Measurements from ENCODE around the gene PRKCE. TPM values are rescaled to one million over a fixed set of nuclear protein-coding genes. Genes with fewer than 3 reads are reported as not detected.
A peak's percentile ranks its signal among the peaks of the same experiment; 100 is the strongest.

The PRKCE gene
- total and polyA plus RNA-seq, 2 donors (not counting 1 experiment from before 2014, with no cell fraction given), result 14.1 to 19.0 TPM

DNA sequence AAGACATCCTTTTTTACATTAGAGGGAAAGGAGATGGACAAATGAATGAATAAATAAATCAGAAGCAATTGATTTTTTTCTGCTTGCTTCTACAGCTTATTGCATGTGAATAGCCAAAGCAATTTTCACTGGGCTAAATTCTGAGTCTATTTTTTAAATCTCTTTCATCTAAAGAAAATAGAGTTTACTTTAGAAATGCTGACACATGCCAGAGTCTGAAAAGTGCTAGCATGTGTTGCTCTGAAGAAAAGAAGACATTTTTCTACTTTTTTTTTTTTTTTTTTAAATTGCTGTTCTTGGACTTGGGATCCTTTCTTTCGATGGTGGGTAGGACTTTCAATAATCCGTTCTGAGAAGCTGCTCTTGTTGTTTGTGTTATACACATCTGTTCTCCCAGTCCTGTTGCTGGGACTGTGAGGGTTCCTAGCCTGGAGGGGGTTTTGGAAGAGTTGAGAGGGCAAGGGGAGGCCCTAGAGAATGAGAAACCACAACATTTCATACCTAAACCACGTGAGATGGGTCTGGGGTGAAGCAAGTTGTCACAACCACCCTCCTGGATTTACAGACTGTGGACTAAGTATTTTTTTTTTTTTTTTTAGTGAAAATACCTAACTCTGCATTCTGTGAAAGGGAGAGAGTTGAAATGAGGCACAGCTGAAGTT lies 193.5 kb downstream of the PRKCE start:
- Histone ChIP-seq H3K4me3 (replicated peaks in 1 of 4; ENCODE audit: control extremely low read depth in 1 of 4, insufficient read depth in 1 of 4, low read depth in 3 of 4, low read length in 4 of 4) (no peak overlapping the region), H3K27me3 (ENCODE audit: control insufficient read depth, insufficient read depth, low read length) (no peaks in the 10 kb centered on the region), H3K9me3 (ENCODE audit: control insufficient read depth, insufficient read depth, low read depth, low read length) (no peaks in the 10 kb centered on the region), H3K9ac (ENCODE audit: insufficient read depth, low read length) (no peak overlapping the region), H3K4me1 (ENCODE audit: control insufficient read depth, extremely low read depth, insufficient read depth, low read length) (peaks cover 3% of the 10 kb centered on the region), H4K20me1 (ENCODE audit: control insufficient read depth, extremely low read depth, insufficient read depth, low read length) (no peaks in the 10 kb centered on the region), H3K36me3 (ENCODE audit: control insufficient read depth, insufficient read depth, low read length) (no peaks in the 10 kb centered on the region), H3K27ac (ENCODE audit: insufficient read depth, low read length) (no peak overlapping the region), H2AFZ (ENCODE audit: low read length) (no peak overlapping the region), H3K79me2 (ENCODE audit: control insufficient read depth, insufficient read depth, low read length) (no peaks in the 10 kb centered on the region), H3K4me2 (ENCODE audit: extremely low read depth, insufficient read depth, low read length) (peak overlapping the region; percentile 29)
- DNase-seq (ENCODE audit: low read depth in 2 of 2), result no peak
- TF ChIP-seq, protein P1, sequence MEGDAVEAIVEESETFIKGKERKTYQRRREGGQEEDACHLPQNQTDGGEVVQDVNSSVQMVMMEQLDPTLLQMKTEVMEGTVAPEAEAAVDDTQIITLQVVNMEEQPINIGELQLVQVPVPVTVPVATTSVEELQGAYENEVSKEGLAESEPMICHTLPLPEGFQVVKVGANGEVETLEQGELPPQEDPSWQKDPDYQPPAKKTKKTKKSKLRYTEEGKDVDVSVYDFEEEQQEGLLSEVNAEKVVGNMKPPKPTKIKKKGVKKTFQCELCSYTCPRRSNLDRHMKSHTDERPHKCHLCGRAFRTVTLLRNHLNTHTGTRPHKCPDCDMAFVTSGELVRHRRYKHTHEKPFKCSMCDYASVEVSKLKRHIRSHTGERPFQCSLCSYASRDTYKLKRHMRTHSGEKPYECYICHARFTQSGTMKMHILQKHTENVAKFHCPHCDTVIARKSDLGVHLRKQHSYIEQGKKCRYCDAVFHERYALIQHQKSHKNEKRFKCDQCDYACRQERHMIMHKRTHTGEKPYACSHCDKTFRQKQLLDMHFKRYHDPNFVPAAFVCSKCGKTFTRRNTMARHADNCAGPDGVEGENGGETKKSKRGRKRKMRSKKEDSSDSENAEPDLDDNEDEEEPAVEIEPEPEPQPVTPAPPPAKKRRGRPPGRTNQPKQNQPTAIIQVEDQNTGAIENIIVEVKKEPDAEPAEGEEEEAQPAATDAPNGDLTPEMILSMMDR (conservative IDR thresholded peaks at IDR 0.05 in 1 of 2, IDR thresholded peaks at IDR 0.05 in 1 of 2; ENCODE audit: low read depth in 1 of 2, low read length in 2 of 2), result no peak
- no peak for TF ChIP-seq EZH2 (IDR thresholded peaks at IDR 0.05; ENCODE audit: low read length, missing control alignments)

GRCh38 chr2:45845566-45845965 lies 194.1 kb downstream of the PRKCE start:
- H3K4me2 ChIP-seq (ENCODE audit: extremely low read depth, insufficient read depth, low read length), result no peak overlapping the region
- H3K27me3 ChIP-seq (ENCODE audit: control insufficient read depth, insufficient read depth, low read length), result no peaks in the 10 kb centered on the region
- H3K27ac ChIP-seq (ENCODE audit: insufficient read depth, low read length), result no peak overlapping the region
- H2AFZ ChIP-seq (ENCODE audit: low read length), result no peak overlapping the region
- no peaks in the 10 kb centered on the region for H3K36me3 ChIP-seq (ENCODE audit: control insufficient read depth, insufficient read depth, low read length)
- no peak overlapping the region for H3K4me3 ChIP-seq (replicated peaks in 1 of 4; ENCODE audit: control extremely low read depth in 1 of 4, insufficient read depth in 1 of 4, low read depth in 3 of 4, low read length in 4 of 4)
- peaks cover 3% of the 10 kb centered on the region for H3K4me1 ChIP-seq (ENCODE audit: control insufficient read depth, extremely low read depth, insufficient read depth, low read length)
- no peaks in the 10 kb centered on the region for H3K9me3 ChIP-seq (ENCODE audit: control insufficient read depth, insufficient read depth, low read depth, low read length)
- TF ChIP-seq, protein P1 (conservative IDR thresholded peaks at IDR 0.05 in 1 of 2, IDR thresholded peaks at IDR 0.05 in 1 of 2; ENCODE audit: low read depth in 1 of 2, low read length in 2 of 2), result no peak
- TF ChIP-seq EZH2 (IDR thresholded peaks at IDR 0.05; ENCODE audit: low read length, missing control alignments), result no peak
- no peak overlapping the region for H3K9ac ChIP-seq (ENCODE audit: insufficient read depth, low read length)
- no peaks in the 10 kb centered on the region for H3K79me2 ChIP-seq (ENCODE audit: control insufficient read depth, insufficient read depth, low read length)
- DNase-seq (ENCODE audit: low read depth in 2 of 2), result no peak
- no peaks in the 10 kb centered on the region for H4K20me1 ChIP-seq (ENCODE audit: control insufficient read depth, extremely low read depth, insufficient read depth, low read length)

- Histone ChIP-seq H4K20me1 (ENCODE audit: control insufficient read depth, extremely low read depth, insufficient read depth, low read length) (no peaks in the 10 kb centered on the region), H2AFZ (ENCODE audit: low read length) (no peak overlapping the region), H3K79me2 (ENCODE audit: control insufficient read depth, insufficient read depth, low read length) (no peaks in the 10 kb centered on the region), H3K9ac (ENCODE audit: insufficient read depth, low read length) (no peak overlapping the region), H3K9me3 (ENCODE audit: control insufficient read depth, insufficient read depth, low read depth, low read length) (no peaks in the 10 kb centered on the region), H3K36me3 (ENCODE audit: control insufficient read depth, insufficient read depth, low read length) (no peaks in the 10 kb centered on the region), H3K27me3 (ENCODE audit: control insufficient read depth, insufficient read depth, low read length) (no peaks in the 10 kb centered on the region), H3K27ac (ENCODE audit: insufficient read depth, low read length) (peak overlapping the region; percentile 13), H3K4me2 (ENCODE audit: extremely low read depth, insufficient read depth, low read length) (no peak overlapping the region), H3K4me3 (replicated peaks in 1 of 4; ENCODE audit: control extremely low read depth in 1 of 4, insufficient read depth in 1 of 4, low read depth in 3 of 4, low read length in 4 of 4) (no peak overlapping the region), H3K4me1 (ENCODE audit: control insufficient read depth, extremely low read depth, insufficient read depth, low read length) (peaks cover 3% of the 10 kb centered on the region)
- peak; percentile 65 to 77 for DNase-seq (ENCODE audit: low read depth in 2 of 2)
- no peak for TF ChIP-seq EZH2 (IDR thresholded peaks at IDR 0.05; ENCODE audit: low read length, missing control alignments)
- TF ChIP-seq, protein P1 (conservative IDR thresholded peaks at IDR 0.05 in 1 of 2, IDR thresholded peaks at IDR 0.05 in 1 of 2; ENCODE audit: low read depth in 1 of 2, low read length in 2 of 2), result no peak
These were observed 198.2 kb downstream of the PRKCE start for GRCh38 chr2:45849491-45850283.

All from fibroblast of lung (primary cell).